Measurements from ENCODE around the gene TRAF7. TPM values are rescaled to one million over a fixed set of nuclear protein-coding genes. Genes with fewer than 3 reads are reported as not detected.

TRAF7 gene
- total and polyA plus RNA-seq, 2 donors (not counting 1 experiment from before 2014, with no cell fraction given): 46.1 to 50.9 TPM

GRCh38 chr16:2172688-2173335 is 17.2 kb downstream of the TRAF7 start:
- H3K9me3 ChIP-seq (ENCODE audit: control extremely low read depth in 1 of 3, control insufficient read depth in 2 of 3, insufficient read depth in 1 of 3, low read length in 2 of 3): no peaks in the 10 kb centered on the region
- H2AFZ ChIP-seq (ENCODE audit: insufficient read depth, low read depth, low read length, poor library complexity, severe bottlenecking): no peak overlapping the region
- no peak overlapping the region for H3K27ac ChIP-seq (ENCODE audit: low read length in 2 of 2)
- H3K27me3 ChIP-seq (replicated peaks in 1 of 4; ENCODE audit: control extremely low read depth in 1 of 4, control insufficient read depth in 3 of 4, insufficient read depth in 4 of 4, low read length in 3 of 4): no peaks in the 10 kb centered on the region
- Mint-ChIP-seq H3K4me3 (no peak overlapping the region), H3K9me3 (ENCODE audit: insufficient read depth) (no peaks in the 10 kb centered on the region), H3K27me3 (no peaks in the 10 kb centered on the region), H3K27ac (no peak overlapping the region), H3K4me1 (no peaks in the 10 kb centered on the region)
- DNase-seq (no peak), ATAC-seq (ENCODE audit: low read depth) (no peak)
- WGBS (ENCODE audit: insufficient coverage): 98% methylated on average over 26 of the region's 29 CpGs
- H3K79me2 ChIP-seq (ENCODE audit: control insufficient read depth, insufficient read depth, low read length): peaks cover 18% of the 10 kb centered on the region
- no peak overlapping the region for H3K4me3 ChIP-seq (ENCODE audit: control extremely low read depth in 1 of 5, extremely low read depth in 1 of 5, insufficient read depth in 1 of 5, low read depth in 2 of 5, low read length in 4 of 5)
- ChIA-PET CTCF (no interaction called here), POLR2A (no interaction called here)
- H3K4me2 ChIP-seq (replicated peaks; ENCODE audit: low read depth, low read length, poor library complexity, severe bottlenecking): no peak overlapping the region
- intact Hi-C loops (cut with micrococcal nuclease): no loop called here
- H3K4me1 ChIP-seq (ENCODE audit: control insufficient read depth in 2 of 2, insufficient read depth in 2 of 2, low read length in 2 of 2): no peaks in the 10 kb centered on the region
- TF ChIP-seq EZH2 (IDR thresholded peaks at IDR 0.05; ENCODE audit: borderline replicate concordance, insufficient read depth, low read depth, low read length, poor library complexity, severe bottlenecking) (no peak), CTCF (IDR thresholded peaks at IDR 0.05) (no peak)
- no peak overlapping the region for H3K9ac ChIP-seq (ENCODE audit: low read length)
- H3K36me3 ChIP-seq (replicated peaks in 1 of 2; ENCODE audit: control extremely low read depth in 1 of 2, control insufficient read depth in 1 of 2, extremely low read depth in 1 of 2, insufficient read depth in 2 of 2, low read length in 1 of 2): peaks cover 0 to 41% of the 10 kb centered on the region in 2 experiments
- no peaks in the 10 kb centered on the region for H4K20me1 ChIP-seq (ENCODE audit: control insufficient read depth, insufficient read depth, low read length, poor library complexity, severe bottlenecking)

GRCh38 chr16:2173366-2173765 is 17.8 kb downstream of the TRAF7 start:
- Mint-ChIP-seq H3K4me3 (no peak overlapping the region), H3K27ac (no peak overlapping the region), H3K9me3 (ENCODE audit: insufficient read depth) (no peaks in the 10 kb centered on the region), H3K4me1 (no peaks in the 10 kb centered on the region), H3K27me3 (no peaks in the 10 kb centered on the region)
- H2AFZ ChIP-seq (ENCODE audit: insufficient read depth, low read depth, low read length, poor library complexity, severe bottlenecking): no peak overlapping the region
- H3K4me1 ChIP-seq (ENCODE audit: control insufficient read depth in 2 of 2, insufficient read depth in 2 of 2, low read length in 2 of 2): no peaks in the 10 kb centered on the region
- DNase-seq (no peak), ATAC-seq (ENCODE audit: low read depth) (no peak)
- no peak overlapping the region for H3K9ac ChIP-seq (ENCODE audit: low read length)
- intact Hi-C loops (cut with micrococcal nuclease): no loop called here
- H3K36me3 ChIP-seq (replicated peaks in 1 of 2; ENCODE audit: control extremely low read depth in 1 of 2, control insufficient read depth in 1 of 2, extremely low read depth in 1 of 2, insufficient read depth in 2 of 2, low read length in 1 of 2): peaks cover 0 to 36% of the 10 kb centered on the region in 2 experiments
- POLR2A ChIA-PET: no interaction called here
- no peaks in the 10 kb centered on the region for H3K9me3 ChIP-seq (ENCODE audit: control extremely low read depth in 1 of 3, control insufficient read depth in 2 of 3, insufficient read depth in 1 of 3, low read length in 2 of 3)
- WGBS (ENCODE audit: insufficient coverage): 98% methylated on average over 13 of the region's 14 CpGs
- H3K79me2 ChIP-seq (ENCODE audit: control insufficient read depth, insufficient read depth, low read length): peaks cover 13% of the 10 kb centered on the region
- CTCF ChIA-PET: no interaction called here
- no peak for TF ChIP-seq EZH2 (IDR thresholded peaks at IDR 0.05; ENCODE audit: borderline replicate concordance, insufficient read depth, low read depth, low read length, poor library complexity, severe bottlenecking)
- no peak for TF ChIP-seq CTCF (IDR thresholded peaks at IDR 0.05)
- no peak overlapping the region for H3K27ac ChIP-seq (ENCODE audit: low read length in 2 of 2)
- no peaks in the 10 kb centered on the region for H3K27me3 ChIP-seq (replicated peaks in 1 of 4; ENCODE audit: control extremely low read depth in 1 of 4, control insufficient read depth in 3 of 4, insufficient read depth in 4 of 4, low read length in 3 of 4)
- no peak overlapping the region for H3K4me2 ChIP-seq (replicated peaks; ENCODE audit: low read depth, low read length, poor library complexity, severe bottlenecking)
- no peak overlapping the region for H3K4me3 ChIP-seq (ENCODE audit: control extremely low read depth in 1 of 5, extremely low read depth in 1 of 5, insufficient read depth in 1 of 5, low read depth in 2 of 5, low read length in 4 of 5)
- H4K20me1 ChIP-seq (ENCODE audit: control insufficient read depth, insufficient read depth, low read length, poor library complexity, severe bottlenecking): no peaks in the 10 kb centered on the region
